ENCODE data around the gene PTPRD.

PTPRD gene

GRCh38 chr9:8489835-8490234 is 2123.0 kb downstream of the PTPRD start:
- DNase-seq (ENCODE audit: low read depth in 4 of 4, low spot score in 1 of 4) = no peak

- no peak for DNase-seq (ENCODE audit: low read depth in 4 of 4, low spot score in 1 of 4)
Measured at GRCh38 chr9:8486095-8486494, 2126.7 kb downstream of the PTPRD start.

GRCh38 chr9:8484597-8485191 is 2128.1 kb downstream of the PTPRD start:
- no peak for DNase-seq (ENCODE audit: low read depth in 4 of 4, low spot score in 1 of 4)

GRCh38 chr9:8477450-8477849 is 2135.4 kb downstream of the PTPRD start:
- DNase-seq (ENCODE audit: low read depth in 4 of 4, low spot score in 1 of 4) = no peak

- DNase-seq (ENCODE audit: low read depth in 4 of 4, low spot score in 1 of 4) = no peak
Measured at GRCh38 chr9:8474937-8475336, 2137.9 kb downstream of the PTPRD start.

- no peak for DNase-seq (ENCODE audit: low read depth in 4 of 4, low spot score in 1 of 4)
Measured at GRCh38 chr9:8473244-8474020, 2139.4 kb downstream of the PTPRD start.

- no peak for DNase-seq (ENCODE audit: low read depth in 4 of 4, low spot score in 1 of 4)
Measured at GRCh38 chr9:8468045-8468637, 2144.7 kb downstream of the PTPRD start.

GRCh38 chr9:8457816-8458215 is 2155.0 kb downstream of the PTPRD start:
- DNase-seq (ENCODE audit: low read depth in 4 of 4, low spot score in 1 of 4) = no peak

- DNase-seq (ENCODE audit: low read depth in 4 of 4, low spot score in 1 of 4) = no peak
Measured at GRCh38 chr9:8457055-8457454, 2155.7 kb downstream of the PTPRD start.

- DNase-seq (ENCODE audit: low read depth in 4 of 4, low spot score in 1 of 4) = no peak
Measured at GRCh38 chr9:8456344-8456743, 2156.5 kb downstream of the PTPRD start.

GRCh38 chr9:8450810-8451545 is 2161.8 kb downstream of the PTPRD start:
- DNase-seq (ENCODE audit: low read depth in 4 of 4, low spot score in 1 of 4) = no peak

- no peak for DNase-seq (ENCODE audit: low read depth in 4 of 4, low spot score in 1 of 4)
Measured at GRCh38 chr9:8448226-8448625, 2164.6 kb downstream of the PTPRD start.

- DNase-seq (ENCODE audit: low read depth in 4 of 4, low spot score in 1 of 4) = no peak
Measured at GRCh38 chr9:8447601-8448000, 2165.2 kb downstream of the PTPRD start.

- no peak for DNase-seq (ENCODE audit: low read depth in 4 of 4, low spot score in 1 of 4)
Measured at GRCh38 chr9:8437876-8438275, 2174.9 kb downstream of the PTPRD start.

- no peak for DNase-seq (ENCODE audit: low read depth in 4 of 4, low spot score in 1 of 4)
Measured at GRCh38 chr9:8437259-8437658, 2175.5 kb downstream of the PTPRD start.

GRCh38 chr9:8436786-8437185 is 2176.0 kb downstream of the PTPRD start:
- no peak for DNase-seq (ENCODE audit: low read depth in 4 of 4, low spot score in 1 of 4)

- no peak for DNase-seq (ENCODE audit: low read depth in 4 of 4, low spot score in 1 of 4)
Measured at GRCh38 chr9:8434621-8435020, 2178.2 kb downstream of the PTPRD start.

GRCh38 chr9:8432224-8432623 is 2180.6 kb downstream of the PTPRD start:
- no peak for DNase-seq (ENCODE audit: low read depth in 4 of 4, low spot score in 1 of 4)

GRCh38 chr9:8431505-8431904 is 2181.3 kb downstream of the PTPRD start:
- DNase-seq (ENCODE audit: low read depth in 4 of 4, low spot score in 1 of 4) = no peak

GRCh38 chr9:8430945-8431344 is 2181.9 kb downstream of the PTPRD start:
- no peak for DNase-seq (ENCODE audit: low read depth in 4 of 4, low spot score in 1 of 4)

- no peak for DNase-seq (ENCODE audit: low read depth in 4 of 4, low spot score in 1 of 4)
Measured at GRCh38 chr9:8429768-8430167, 2183.0 kb downstream of the PTPRD start.

GRCh38 chr9:8429157-8429556 is 2183.6 kb downstream of the PTPRD start:
- no peak for DNase-seq (ENCODE audit: low read depth in 4 of 4, low spot score in 1 of 4)

Data from stimulated activated CD4-positive, alpha-beta T cell treated with anti-CD3 and anti-CD28 coated beads, Interleukin-1b, Interleukin-23, amount 100 ng/mL, for 24 hours (primary cell).